HG02798 (cell line): ENCODE results near the gene TOB2.

Source experiments
- ATAC-seq: cut with Tn5 transposase; IDR thresholded peaks from one replicate; pipeline ENCODE4 v1.9.1; 2021; ENCODE audit warnings: mild to moderate bottlenecking; ENCODE audit not compliant: unreplicated experiment, poor library complexity

The TOB2 gene

GRCh38 chr22:41446639-41447434 lies at the start of gene TOB2:
Gene TOB2, minus strand, starts transcription at chr22:41446801. Its CDS starts 9,456 bp downstream, at chr22:41437345.
- peak; percentile 50 for ATAC-seq

GRCh38 chr22:41491374-41492100 lies 44.9 kb upstream of the TOB2 start:
- ATAC-seq: no peak

- no peak for ATAC-seq
Observed at GRCh38 chr22:41488596-41489385, 42.2 kb upstream of the TOB2 start.

GRCh38 chr22:41488076-41488475 lies 41.5 kb upstream of the TOB2 start:
- ATAC-seq: no peak

- ATAC-seq: no peak
Observed at GRCh38 chr22:41487037-41487935, 40.7 kb upstream of the TOB2 start.

GRCh38 chr22:41485033-41485432 lies 38.4 kb upstream of the TOB2 start:
- no peak for ATAC-seq

GRCh38 chr22:41482319-41482935 lies 35.8 kb upstream of the TOB2 start:
- no peak for ATAC-seq

GRCh38 chr22:41481925-41482318 lies 35.3 kb upstream of the TOB2 start:
- no peak for ATAC-seq

- no peak for ATAC-seq
Observed at GRCh38 chr22:41481131-41481830, 34.7 kb upstream of the TOB2 start.

GRCh38 chr22:41480397-41480735 lies 33.8 kb upstream of the TOB2 start:
- ATAC-seq: no peak

- no peak for ATAC-seq
Observed at GRCh38 chr22:41479671-41480396, 33.2 kb upstream of the TOB2 start.

- ATAC-seq: no peak
Observed at GRCh38 chr22:41478891-41479521, 32.4 kb upstream of the TOB2 start.

- no peak for ATAC-seq
Observed at GRCh38 chr22:41478473-41478872, 31.9 kb upstream of the TOB2 start.

GRCh38 chr22:41474872-41475451 lies 28.4 kb upstream of the TOB2 start:
- no peak for ATAC-seq

- no peak for ATAC-seq
Observed at GRCh38 chr22:41471568-41471967, 25.0 kb upstream of the TOB2 start.

GRCh38 chr22:41470886-41471285 lies 24.3 kb upstream of the TOB2 start:
- no peak for ATAC-seq

GRCh38 chr22:41469218-41469851 lies 22.7 kb upstream of the TOB2 start:
- ATAC-seq: peak; percentile 11
